Cortex of kidney (tissue), 1 donor: ENCODE results near the gene MDFI.

Experiments
- DNase-seq: peaks from one replicate; lab custom pipeline; 2025; lab: John Stamatoyannopoulos, UW

MDFI gene

DNA sequence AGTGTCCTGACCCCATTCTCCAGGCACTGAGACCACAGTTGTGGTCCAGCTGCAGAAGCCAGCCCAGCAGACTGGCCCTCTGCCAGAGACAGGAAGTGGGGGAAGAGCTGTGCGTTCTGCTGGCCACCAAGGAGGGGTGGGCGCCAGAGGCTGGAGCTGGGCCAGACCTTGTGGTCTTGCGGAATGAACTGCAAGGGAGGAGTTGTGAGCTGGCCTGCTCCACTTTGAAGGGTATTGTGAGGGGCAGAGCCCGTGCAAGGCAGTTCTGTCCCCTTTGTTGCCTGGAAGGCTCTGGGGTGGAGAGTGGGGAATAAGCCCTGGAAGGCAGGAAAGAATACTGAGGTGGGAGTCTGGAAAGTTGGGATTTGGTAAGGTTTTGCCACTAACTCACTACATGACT lies 3.6 kb upstream of the MDFI start:
- DNase-seq = no peak

DNA sequence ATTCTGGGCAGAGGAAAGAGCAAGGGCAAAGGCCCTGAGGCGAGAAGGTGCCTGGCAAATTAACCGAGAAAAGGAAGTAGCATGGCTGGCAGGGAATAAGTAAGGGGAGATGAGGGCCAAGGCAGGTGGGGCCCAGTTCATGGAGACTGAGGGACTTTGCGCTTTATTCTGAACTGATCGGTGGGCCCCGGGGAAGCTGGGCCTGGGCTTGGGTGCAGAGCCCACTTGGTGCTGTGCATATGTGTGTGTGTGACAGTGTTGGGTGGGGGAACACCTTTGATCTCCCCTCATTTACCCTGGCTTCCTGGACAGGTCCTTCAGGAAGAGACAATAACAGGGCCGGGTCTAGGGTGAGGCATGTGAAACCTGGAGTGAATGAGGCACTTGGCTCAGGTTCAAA lies 2.9 kb upstream of the MDFI start:
- DNase-seq = no peak

DNA sequence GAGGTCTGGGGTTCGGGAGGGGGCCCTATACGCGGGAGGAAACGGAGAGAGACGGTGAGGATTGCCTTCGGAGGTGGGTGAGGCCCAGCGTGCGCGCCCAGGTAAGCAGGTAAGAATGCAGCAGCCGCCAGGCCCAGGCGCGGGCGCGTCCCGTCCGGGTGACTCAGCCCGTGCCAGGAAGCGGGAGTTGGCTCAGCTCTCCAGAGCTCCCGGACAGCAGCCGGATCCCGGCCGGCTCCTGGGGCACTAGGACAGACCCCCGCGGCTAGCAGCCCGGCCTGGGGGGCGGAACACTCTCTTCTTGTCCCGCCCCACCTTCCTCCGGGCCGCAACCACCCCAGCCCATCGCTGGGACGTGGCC lies 1.5 kb upstream of the MDFI start:
- no peak for DNase-seq

DNA sequence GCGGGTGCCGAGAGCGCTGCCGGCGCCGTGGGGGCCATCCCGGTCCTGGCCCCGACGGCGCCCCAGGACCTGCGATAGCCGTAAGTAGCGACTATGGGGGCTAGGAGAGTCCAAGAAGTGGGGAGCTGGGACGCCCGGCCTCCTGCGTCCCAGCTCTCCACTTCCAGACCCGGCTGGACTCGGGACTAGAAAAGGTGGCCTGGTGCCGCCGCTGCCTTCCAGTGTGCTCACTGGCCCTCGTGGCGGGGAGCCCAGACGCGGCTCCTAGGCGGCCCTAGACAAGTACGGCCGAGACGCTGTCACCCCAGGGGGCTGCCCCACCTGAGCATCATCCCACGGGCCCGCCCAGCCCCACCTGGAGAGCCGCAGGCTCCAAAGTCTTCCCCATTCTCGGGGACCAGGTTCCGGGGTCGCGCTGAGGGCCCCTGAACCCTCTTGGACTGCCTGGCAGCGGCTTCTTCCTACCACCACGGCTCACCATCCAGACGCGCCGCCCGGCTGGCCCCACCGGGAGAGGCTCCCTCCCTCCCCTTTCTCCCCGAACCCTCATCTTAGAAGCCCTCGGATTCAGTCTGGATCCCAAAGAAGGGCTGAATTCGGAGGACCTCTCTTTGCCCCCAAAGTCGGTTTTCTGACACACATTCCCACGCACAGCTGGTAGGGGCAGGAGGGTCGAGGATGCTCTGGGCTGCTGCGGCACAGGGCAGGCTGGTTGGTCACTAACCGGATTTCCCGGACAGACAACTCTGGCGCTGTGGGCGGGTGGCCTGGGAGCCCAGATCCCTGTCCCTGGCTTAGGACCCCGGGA lies 870 bp upstream of the MDFI start:
- DNase-seq = no peak

DNA sequence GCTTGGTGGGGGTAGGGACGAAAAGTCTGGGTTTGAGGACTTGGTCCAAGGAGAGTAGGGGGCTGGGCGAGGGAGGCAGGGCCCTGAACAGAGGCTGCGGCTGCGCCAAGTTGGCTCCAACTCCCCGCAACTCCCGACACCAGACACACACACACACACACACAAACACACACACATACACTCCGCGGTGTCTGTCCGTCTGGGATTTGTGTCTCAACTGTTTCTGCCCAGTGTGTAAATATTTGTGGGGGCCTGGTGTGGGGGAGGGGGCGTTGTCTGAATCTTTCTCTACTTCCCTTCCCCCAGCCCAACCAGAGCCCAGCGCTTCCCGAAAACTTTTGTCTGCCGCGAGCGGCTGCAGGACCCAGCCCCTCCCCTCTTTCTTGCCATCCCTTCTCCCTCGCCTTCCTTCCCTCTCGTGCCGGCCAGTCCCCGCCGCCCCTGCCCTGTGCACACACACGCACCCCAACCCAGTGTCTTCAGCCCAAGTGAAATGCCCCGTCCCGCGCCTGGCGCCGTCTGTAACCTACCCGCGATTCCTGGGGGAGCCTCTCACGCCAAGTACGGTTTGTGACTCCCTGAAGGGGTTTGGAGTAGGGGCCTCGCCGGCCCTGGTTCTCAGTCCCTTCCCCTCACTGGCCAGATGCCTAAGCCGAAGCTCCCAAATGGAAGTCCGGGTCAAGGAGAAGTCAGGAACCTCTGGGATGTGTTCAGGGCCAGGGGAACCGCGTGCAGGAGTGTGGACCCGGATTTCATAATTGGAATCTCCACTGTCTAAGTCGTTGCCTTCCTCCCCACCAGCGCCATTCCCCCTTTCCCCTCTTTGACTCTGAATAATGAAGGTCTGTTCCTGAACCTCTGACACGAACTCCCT lies 904 bp downstream of the MDFI start:
- DNase-seq = no peak

DNA sequence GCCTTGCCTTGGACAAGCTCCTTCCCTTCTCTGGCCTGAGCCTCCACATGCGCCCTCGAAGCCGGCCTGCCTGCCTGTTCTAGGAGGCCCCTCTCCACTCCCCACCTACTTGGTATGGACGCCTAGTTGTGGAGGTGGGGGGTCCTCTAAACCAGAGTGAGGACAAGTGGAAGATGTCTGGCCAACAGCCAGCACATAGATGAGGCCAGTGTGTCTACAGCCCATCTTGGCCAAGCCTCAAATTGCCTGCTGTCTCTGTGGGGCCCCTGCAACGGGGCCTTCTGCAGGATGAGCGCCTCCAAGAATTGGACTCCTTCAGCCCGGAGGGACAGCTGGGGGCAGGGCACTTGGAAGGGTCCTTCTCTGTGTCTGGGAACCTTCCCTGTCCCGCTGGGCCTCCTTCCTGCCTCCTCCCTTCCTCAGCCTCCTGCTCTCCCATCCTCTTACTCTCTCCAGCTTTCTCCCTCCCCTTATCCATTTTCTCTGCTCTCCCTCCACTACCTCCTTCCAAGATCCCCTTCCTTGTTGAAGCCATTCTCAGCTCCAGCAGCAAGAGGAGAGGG lies 1.6 kb downstream of the MDFI start:
- no peak for DNase-seq

DNA sequence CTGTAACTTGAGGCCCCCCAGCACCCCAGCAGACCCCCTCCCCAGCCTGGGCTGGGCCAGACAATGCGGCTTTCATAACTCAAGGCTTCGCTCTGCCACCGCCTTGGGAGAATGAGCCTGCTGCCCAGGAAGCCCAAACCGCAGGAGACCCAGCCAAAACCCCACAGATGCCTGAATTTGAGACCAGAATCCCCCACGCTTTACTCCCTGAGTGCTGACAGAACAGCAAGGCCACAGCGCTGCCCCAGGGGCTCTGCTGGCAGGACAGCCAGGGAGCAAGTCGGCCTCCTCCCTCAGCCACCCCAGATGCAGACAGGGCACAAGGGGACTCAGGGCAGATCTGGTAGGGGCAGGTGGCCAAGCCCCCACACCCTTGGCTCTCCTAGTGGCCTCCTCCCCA lies 2.2 kb downstream of the MDFI start:
- DNase-seq = no peak

DNA sequence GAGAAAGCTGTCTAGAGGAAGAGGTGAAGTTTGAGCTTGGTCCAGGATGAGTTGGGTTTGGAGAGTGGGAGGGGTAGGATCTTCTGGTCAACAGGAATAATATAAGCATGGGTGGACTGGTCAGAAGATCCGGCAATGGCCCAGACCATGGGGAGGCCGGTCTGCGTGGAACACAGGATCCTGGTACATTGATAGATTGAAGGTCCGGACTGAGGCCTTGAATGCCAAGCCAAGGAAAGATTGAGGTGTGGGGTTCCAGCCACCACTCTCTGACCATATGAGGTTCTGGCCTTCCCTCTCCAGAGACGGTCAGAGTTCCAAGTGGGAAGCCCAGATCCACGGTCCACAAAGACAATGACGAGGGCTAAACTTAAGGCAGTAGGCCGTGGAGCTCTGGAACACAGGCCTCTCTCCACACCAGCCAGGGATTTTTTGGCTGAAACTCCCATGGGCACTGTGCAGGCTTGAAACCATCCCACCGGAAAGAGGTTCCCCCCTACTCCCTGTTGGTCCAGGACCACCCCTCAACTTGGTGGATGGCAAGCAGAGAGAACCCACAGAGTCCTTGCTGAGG lies 3.2 kb downstream of the MDFI start:
- no peak for DNase-seq

DNA sequence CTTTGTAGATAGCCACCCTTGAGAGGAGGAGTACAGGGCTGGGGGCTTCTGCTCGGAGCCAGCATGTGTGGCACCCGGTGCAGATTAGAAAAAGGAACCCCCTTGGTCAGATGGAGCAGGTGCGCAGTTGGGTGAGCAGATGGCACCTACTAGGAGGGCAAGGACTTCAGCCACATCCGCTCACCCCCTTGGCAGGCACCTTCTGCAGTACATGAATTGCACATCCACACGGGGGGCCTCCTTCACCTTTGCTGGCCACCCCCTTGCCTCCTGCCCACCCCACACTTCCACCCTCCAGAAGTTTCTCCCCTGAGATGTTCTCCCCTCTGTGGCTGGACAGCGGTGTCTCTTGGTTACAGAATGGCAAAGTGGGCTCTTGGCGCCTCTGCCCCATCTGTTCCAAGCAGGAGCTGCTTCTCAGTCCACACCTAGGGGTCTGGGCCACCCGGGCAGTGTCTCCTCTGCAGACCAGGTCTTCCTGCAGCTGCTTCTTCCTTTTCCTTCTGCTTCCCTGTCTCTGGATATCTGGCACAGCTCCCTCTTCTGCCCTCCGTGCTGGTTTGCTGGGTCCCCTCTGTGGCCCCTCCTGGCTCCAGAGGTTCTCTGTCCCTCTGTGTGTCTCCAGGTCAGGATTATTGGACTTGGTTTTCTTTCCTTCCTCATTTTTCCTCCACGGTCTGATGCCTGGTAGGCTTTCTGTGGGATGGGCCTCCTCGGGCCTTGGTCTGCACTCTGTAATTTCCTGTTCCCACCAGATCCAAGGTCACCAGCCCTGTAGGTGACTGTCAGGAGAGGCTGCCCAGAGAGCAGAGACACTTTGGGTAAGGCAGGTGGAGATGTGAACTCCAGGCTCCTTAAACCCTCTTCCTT lies 4.1 kb downstream of the MDFI start:
- DNase-seq = no peak

DNA sequence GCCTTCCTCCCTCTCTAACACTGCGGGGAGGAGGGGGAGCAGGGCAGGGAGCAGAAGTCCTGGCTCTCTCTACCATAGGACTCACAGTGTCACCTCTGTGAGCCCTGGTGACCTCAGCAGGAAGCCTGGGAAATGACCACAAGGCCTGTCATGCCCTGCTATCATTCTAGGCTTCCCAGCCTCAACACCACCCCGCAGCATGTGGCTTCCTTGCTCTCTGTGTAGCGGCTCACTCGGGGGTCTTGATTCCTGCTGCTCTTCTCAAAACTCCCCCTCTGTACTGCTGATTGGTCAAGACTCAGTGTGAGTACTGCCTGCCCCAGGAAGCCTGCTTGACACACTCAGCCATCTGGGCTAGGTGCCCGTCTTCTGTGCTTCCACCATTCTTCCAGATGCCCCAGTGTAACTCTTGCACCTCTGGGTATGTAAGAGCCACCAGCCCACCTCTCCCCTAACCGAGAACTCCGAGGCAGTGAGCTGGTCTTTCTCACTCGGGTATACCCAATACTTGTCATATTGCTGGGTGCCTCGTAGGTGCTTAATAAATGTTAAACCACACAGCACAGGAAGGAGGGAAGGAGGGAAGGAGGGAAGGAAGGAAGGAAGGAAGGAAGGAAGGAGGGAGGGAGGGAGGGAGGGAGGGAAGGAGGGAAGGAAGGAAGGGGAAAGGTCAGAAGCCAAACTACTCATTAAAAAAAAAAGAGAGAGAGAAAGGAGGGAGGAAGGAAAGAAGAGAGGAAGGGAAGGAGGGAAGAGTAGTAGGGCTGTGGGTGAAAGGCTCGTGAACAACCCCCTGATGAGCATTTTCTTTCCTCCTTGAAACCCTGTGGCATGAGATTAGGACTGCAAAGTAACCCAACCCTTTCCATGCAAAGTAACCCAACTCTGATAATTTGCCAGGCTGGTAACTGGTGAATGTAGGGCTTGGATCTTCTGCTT lies 5.0 kb downstream of the MDFI start:
- DNase-seq = no peak

DNA sequence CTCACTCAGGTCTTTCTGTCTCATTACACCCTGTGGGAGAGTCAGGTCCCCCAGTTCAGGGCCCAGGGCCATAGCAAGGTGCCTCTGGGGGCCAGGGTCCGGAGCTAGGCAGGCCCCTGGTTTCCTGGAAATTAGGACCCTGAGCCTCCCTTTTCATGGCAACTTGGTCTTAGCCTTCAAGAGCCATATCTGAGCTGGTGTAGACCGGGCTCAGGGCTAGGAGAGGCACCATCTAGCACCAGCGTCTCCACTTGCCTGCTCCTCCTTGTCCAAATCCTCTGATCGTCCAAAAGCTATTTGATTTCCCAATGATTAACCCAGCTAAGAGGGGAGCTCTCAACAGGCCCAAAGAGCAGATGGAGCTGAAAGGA lies 5.6 kb downstream of the MDFI start:
- no peak for DNase-seq

DNA sequence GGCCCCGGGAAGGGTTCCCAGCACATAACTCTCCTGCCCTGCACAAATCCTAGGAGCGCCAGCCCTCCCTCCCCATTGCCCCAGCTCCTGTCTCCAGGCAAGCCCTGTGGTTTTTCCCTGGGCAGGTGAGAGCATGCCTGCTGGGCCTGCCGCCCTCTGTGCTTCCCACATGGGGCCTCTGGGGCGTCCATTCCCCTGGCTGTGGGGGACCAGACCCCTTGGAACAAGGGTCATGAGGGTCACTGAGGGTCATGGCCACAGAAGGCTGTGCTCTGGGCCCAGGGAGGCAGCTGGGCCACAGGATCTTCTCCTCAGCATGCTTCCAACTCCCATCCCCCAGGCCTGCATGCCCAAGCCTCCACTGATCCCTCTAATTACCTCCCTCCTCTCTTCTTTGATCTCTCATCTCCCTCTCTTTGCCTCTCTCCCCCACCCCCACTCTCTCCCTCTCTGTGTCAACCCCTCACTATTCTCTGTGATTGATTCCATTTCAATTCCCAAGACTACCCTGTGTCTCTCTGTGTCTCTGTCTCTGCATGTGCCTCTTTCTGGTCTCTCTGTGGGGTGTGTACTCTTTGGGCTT lies 6.1 kb downstream of the MDFI start:
- no peak for DNase-seq

DNA sequence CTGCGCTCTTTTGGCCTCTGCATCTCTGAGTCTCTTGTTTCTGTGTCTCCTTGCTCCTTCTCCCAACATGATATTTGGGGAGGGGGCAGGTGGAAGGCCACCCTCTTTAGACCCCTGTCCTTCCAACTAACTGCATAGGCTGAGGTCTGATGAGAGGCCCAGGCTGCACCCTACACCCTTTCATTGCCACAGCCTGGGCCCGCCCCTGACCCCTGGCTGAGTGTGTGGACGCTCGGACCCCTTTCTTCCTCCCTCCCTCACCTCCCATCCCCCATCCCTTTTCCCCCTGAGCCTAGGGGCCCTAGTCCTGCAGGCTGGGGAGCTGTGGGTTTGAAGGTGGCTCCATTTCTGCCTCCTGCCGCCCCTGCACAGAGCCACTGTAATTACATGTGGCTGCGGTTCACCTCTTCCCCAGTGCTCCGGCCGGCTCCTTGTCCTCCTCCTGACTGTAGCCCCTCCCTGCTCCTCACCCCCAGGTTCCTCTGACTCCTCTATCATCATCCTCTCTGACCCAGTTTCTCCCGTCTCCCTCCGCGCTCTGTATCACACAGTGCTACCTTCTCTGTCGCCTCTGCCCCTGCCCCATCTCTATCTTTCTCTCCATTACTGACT lies 6.8 kb downstream of the MDFI start:
- DNase-seq = no peak

DNA sequence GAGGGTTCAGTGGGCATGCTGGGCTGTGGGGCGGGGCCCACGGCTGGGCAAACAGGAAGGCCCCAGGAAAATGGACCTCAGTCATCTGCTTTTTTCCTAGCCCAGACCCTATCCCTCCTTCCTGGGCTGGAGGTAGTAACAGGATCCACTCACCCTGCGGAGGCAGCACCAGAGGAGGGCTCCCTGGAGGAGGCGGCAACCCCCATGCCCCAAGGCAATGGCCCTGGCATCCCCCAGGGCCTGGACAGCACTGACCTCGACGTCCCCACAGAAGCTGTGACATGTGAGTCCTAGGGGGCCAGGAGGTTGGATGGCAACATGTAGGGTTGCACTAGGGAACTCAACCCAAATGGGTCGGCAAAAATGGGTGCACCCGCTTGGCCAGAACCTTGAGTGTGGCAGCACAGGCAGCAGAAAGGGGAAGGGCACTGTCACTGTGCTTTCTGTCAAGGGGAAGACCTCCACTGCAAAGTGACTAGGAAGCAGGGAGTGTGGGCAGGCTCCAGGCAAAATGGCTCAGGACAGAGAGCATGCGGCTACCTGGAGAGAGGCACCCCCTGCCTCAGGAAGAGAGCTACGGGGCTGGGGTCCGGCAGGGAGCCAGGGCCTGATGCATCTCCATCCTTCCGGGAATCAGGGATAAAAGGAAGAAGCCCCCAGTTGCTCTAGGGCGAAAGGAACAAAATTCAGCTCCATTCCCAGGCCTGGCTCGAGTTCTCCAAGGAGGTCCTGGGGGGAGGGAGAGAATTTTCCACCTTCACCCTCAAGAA lies 7.9 kb downstream of the MDFI start:
- no peak for DNase-seq

DNA sequence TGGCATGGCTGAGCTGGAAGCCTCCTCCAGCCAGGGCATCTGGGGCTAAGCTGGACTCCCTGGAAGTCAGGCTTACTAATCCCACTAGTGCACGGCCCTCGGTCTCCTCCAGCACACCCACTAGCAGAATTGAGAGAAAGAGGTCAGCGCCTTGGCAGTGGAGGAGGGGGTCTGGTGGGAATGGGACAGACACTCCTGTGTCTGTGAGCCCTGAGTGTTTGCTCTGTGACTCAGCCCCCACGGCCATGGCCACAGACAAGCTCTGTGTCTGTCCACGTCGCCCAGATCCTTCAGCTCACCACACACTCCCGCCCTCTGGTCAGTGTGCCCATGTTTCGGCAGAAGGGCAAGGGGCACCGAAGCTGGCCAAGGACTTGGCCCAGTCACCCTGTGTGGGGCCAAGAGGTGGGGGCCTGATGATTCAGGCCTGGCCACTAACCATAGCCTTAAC lies 8.8 kb downstream of the MDFI start:
- DNase-seq = no peak

DNA sequence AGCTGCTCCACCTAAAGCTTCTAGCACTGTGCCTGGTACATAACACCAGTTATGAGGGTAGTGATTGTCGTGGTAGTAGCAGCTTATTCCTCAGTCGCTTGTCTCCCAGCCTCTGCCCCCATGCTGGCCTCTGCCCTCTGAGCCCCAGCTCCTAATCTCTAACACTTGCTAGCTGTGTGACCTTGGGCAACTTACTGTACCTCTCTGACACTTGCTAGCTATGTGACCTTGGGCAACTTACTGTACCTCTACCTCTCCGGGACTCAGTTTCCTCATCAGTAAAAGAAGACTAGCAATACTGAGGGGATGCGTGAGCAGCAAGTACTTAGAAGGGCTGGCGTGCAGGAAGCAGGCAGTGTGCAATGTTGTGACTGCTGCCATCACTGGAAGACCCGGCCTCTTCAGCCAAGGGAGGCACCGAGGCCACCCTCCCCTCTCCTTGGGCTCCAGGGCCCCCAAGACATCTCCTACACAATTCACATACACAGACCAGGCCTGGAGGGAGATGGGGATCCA lies 9.9 kb downstream of the MDFI start:
- DNase-seq = no peak

DNA sequence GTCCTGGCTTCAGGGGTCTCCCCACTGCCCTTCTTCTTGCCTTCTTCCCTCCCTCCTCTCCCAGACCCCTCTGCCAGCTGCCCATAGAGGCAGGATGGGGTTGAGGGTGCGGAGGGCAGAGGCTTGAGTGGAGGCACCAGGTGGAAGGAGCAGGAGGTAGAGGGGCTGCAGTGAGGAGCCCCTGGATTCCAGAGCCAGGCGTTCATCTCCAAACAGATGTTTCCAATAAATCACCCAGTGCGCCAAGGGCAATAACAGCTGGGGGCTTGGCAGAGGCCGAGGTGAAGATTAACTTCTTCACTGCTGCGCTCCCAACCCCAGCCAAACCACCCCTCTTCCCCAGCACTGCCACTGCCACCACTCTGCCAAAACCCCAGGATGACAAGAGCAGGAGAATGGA lies 10.7 kb downstream of the MDFI start:
- no peak for DNase-seq

DNA sequence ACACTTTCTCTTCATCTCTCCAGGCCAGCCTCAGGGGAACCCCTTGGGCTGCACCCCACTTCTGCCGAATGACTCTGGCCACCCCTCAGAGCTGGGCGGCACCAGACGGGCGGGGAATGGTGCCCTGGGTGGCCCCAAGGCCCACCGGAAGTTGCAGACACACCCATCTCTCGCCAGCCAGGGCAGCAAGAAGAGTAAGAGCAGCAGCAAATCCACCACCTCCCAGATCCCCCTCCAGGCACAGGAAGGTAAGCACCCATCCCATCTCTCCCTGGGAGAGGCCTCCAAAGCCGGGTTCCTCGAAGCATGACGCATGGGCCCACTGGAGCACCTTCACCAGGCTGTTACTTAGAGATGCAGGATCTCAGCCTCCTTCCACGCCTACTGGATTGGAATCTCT lies 11.3 kb downstream of the MDFI start:
- DNase-seq = no peak

DNA sequence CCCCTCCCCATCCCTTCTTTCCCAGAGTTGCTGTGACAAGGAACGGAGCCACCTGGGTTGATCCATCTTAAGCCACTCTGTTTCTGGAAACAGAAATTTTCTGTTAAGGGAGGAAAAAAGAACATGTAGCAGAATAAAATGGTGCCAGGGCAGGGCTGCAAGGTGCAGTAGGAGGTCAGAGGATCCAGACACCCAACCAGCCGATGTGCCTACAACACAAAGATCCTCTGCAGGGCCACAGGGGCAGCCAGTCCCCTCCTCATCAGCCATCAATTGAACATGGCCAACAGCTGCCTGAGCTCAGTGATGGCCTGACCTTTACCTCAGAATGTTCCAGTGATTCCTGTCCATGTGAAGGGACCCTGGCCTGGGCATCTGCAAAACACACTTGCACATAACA lies 11.9 kb downstream of the MDFI start:
- no peak for DNase-seq
